Activated CD8-positive, alpha-beta memory T cell treated with anti-CD3 and anti-CD28 coated beads, Interleukin-2, amount 50 U/mL, for 4 hours (primary cell): ENCODE results near the gene MEF2C.
A peak's percentile ranks its signal among the peaks of the same experiment; 100 is the strongest.

Experiments used
- DNase-seq: peaks from one replicate; pipeline ENCODE4 v3.0.0-alpha.2; 2020

MEF2C gene

DNA sequence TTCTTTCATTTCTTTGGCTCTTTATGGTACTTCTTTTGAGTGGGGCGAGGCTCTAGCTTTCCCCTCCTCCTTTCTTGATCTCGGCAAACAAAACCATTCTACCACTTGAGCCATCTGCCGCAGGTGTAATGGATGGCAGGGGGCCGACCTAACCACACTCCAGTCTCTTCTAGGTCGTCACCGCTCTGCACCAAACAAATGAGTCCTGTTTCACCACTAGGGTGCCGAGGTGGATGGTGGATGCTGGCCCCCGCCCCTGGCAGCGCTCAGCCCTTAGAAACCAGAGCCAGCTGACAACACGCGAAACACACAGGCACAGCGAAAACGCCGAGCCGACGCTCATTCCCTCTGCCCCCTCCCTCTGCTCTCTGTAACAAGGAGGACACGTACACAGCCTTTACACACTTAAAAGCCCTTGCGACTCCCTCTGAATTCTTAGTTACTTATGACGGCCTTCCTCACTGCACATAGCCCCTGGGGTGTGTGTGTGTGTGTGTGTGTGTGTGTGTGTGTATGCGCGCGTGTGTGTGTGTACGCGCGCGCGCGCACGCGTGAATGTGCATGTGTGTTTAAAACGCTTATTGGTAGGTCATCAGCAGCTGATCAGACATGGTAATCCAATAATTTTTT is 199.4 kb downstream of the MEF2C start:
- no peak for DNase-seq

GRCh38 chr5:88682881-88683361 is 200.1 kb downstream of the MEF2C start:
- no peak for DNase-seq

DNA sequence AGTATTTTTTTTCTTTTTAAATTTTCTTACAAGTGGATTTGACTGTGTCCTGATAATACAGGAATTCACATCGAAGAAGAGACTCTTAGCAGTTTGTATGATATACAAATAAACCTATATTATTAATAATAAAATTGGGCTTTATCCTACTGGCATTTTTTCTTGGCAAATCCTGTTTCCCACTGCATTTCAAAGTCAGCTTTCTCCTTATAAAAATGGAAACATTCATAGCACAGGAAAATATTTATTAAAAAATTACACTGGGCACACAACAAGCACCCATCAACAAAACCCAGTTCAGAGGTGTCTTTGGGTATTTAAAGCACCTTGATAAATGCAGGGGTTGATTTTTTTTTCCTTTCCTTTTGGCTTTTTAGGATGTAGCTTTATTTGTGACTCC is 200.9 kb downstream of the MEF2C start:
- DNase-seq, result no peak

- DNase-seq, result no peak
Observed at GRCh38 chr5:88681211-88681803, 201.7 kb downstream of the MEF2C start.

GRCh38 chr5:88680253-88681132 is 202.5 kb downstream of the MEF2C start:
- peak; percentile 80 for DNase-seq

DNA sequence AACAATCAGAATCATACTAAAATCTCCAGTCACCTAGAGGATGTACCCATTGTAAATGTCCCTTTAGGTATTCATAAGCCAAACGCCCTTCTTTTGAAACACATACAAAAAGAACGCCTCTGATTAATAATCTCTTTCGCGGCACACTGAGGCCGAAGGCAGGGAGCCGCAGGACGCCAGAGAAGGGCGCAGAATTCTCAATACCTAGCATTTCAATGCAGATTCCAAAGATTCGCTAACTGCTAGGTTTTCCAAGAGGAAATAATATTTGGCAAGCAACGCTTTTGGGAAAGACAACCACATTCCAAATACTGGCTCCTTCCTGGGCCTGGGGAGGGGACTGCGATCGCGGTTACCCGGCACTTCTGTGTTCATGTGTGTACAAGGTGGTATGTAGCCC is 203.3 kb downstream of the MEF2C start:
- no peak for DNase-seq

- no peak for DNase-seq
Observed at GRCh38 chr5:88678770-88679381, 204.1 kb downstream of the MEF2C start.

- DNase-seq, result no peak
Observed at GRCh38 chr5:88677943-88678769, 204.8 kb downstream of the MEF2C start.

DNA sequence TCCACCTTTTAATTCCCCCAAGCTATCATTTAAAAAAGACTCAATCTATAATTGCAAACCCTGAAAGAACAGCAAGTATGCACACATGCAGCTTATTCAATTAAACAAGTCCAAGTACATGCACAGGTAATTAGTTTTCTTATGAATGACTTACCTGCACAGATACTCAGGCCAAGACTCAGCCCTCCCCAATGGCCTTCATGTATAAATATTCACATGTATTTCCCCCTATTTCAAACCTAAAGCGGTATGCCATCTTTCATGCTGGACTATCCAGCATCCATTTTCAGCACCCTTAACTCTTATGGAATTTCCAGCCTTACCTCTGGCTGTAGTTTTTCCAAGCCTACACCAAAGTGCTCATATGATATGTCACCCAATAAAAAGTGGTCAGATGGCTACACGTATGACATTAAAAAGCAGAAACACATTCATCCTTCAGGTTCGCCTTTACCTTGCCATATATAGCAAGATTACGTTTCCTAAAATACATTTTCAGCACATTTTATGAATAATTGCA is 205.5 kb downstream of the MEF2C start:
- DNase-seq, result no peak

- no peak for DNase-seq
Observed at GRCh38 chr5:88676637-88677375, 206.2 kb downstream of the MEF2C start.

GRCh38 chr5:88675708-88676636 is 207.0 kb downstream of the MEF2C start:
- no peak for DNase-seq

- no peak for DNase-seq
Observed at GRCh38 chr5:88675168-88675707, 207.7 kb downstream of the MEF2C start.

DNA sequence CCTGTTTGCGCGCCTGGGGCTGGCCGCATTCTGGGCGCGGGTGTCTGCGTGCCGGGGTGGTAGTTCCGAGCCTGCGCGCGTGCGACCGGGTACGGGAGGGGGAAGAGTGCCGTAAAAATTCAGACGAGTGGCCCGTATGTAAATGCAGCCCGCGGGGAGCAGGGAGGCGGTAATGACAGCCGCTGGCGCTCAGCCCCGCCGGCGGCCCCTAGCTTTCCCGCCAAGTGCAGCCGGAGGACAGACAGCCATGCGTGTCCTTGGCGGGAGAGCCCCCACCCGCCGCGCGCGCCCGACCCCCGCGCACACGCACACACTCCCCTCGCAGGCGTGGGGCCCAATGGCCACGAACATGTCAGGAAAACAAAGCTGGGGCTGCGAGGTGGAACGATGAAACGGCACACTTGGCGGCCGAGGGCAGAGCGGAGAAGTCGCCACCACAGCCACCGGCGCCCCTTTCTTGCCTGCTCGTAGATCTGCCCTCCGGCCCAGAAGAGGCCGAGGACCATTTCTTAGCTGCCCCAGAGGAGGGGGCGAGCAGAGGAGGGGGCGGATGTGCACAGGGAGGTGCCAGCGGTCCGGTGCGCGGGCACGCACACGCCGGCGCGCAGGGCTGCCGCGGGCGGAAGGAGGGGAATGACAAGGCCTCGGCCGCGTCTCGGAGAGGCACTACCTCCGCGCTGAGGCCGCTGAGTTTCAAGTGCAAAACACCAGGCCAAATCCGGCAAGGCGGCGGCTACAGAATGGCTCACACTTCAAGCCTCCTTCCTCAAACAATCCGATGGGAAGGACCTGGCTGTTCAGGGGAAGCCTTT is 208.4 kb downstream of the MEF2C start:
- DNase-seq, result no peak

- no peak for DNase-seq
Observed at GRCh38 chr5:88673253-88674105, 209.5 kb downstream of the MEF2C start.

DNA sequence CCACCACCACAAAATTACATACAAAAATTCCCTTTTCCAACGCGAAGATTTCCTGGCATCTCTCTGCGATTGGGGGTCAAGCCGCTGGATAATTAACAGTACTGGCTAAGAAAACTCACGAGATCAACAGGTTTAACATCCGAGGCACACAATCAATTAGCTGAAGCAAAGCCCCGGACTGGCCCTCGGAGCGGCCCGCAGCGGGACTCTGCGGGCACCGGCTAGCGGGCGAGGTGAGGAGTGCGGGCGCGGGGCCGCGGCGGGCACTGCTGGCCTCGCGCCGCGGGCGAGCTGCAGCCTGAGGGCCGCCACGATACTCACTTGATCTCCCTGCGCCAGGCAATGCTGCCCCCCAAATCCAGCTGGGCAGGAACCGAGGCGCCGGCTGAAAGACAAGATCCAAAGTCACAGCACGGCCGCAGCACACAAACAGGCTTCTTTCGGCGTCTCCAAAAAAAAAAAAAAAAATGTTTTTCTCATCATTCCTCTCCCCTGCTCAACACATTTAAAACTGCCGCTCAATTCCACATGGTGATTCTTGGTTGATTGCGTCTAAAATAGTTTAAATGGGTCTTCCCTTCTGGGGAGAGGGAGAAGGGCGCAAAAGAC is 210.2 kb downstream of the MEF2C start:
- DNase-seq, result no peak

DNA sequence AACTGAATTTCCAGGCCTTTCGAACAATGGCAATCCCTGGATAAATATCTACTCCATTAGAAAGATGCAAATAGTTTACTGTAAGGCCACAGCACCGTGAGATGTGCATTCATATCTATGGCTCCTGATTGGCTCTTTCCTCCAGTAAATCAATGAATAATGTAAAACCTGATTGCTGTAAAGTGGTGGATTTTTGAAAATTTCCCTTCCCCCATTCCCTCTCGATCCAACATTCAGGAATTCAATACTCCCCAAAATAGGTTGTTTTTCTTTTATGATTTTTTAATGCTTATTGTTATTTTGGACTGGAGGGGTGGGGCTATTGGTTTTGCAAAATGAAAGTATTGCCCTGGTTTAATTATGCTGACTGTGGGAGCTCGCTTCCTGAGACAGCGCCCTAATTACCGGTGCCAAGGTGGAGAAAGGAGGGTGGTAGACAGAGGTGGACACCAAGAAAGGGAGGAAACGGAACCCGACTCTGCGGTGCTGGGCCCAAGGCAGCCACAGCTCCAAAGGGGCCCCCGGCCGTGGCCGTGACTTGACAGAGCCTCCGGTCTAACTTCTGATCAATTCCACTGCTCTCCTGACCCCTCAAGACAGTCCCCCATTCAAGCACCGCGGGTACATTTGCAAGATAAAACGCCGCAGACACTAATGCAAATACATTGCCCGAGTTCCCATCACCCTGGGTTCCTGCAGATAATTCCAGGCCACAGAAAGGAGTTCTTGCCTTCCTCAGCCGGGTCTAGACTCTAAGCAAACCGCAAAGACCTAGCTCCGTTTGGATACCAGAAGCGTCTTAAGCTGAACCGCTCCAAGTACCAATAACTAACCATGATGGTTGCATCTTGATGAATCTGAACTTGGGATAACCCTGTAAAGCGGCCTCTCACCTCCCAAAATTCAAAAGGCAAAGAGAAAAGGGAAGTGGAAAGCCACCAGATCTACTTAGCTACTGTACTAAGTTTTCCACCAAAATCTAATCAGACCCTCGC is 211.2 kb downstream of the MEF2C start:
- no peak for DNase-seq
